H1 (cell line): ENCODE data around the gene THUMPD3. TPM values are rescaled to one million over a fixed set of nuclear protein-coding genes. Genes with fewer than 3 reads are reported as not detected.

Experiments
- HDAC6 ChIP-seq: IDR thresholded peaks from one replicate; pipeline ENCODE4 v1.7.1; 2012; ENCODE audit warnings: low read depth, mild to moderate bottlenecking, inconsistent platforms, low read length, moderate library complexity
- KDM5A ChIP-seq: fragments of 200-600 bp; IDR thresholded peaks from 2 replicates; pipeline ENCODE4 v1.7.1; 2012; ENCODE audit warnings: mild to moderate bottlenecking, low read length, inconsistent platforms, mixed read lengths
- NANOG ChIP-seq: IDR thresholded peaks from 2 replicates; pipeline ENCODE4 v1.6.1; 2011; ENCODE audit warnings: low read length, low read depth, mild to moderate bottlenecking, inconsistent platforms; ENCODE audit not compliant: insufficient read depth, poor library complexity, severe bottlenecking
- SAP30 ChIP-seq: fragments of 300-600 bp; sonication (generic); IDR thresholded peaks from 2 replicates; pipeline ENCODE4 v1.7.1; 2012; ENCODE audit warnings: low read length, moderate library complexity, mild to moderate bottlenecking, inconsistent platforms; ENCODE audit not compliant: insufficient read depth, insufficient replicate concordance
- polyA plus RNA-seq, 7 experiments: library from polyadenylated mRNA; depleted of rRNA in 3 of 7; stranded (reverse) in 5 of 7; unstranded in 2 of 7; fragments of >200 nt in 5 of 7; fragments of 200-250 nt in 2 of 7; gene quantifications; 1 replicate in 5 of 7; 2 replicates in 1 of 7; 4 replicates in 1 of 7; pipeline versions ENCODE4 v1.2.1 to v1.2.3, GENCODE V29; 2011 to 2013; ENCODE audit warnings: missing spikeins in 2 of 7, mixed read lengths in 2 of 7
- total RNA-seq: library from RNA; stranded (reverse); fragmentation: NEBNext Ultra II Directional; extraction: Animal tissue kit (Norgen Biotek cat#: 25700); gene quantifications from 2 replicates; pipeline ENCODE4 v1.2.1, GENCODE V29; 2021
- TF ChIP-seq, protein P1 (sequence below), 3 experiments: IDR thresholded peaks; 1 replicate in 2 of 3; 2 replicates in 1 of 3; pipeline versions ENCODE4 v1.5.1 to v1.6.1; 2011; ENCODE audit warnings: low read length in 3 of 3, mild to moderate bottlenecking in 3 of 3, inconsistent platforms in 2 of 3, low read depth in 1 of 3, moderate library complexity in 1 of 3; ENCODE audit not compliant: insufficient read depth in 1 of 3; ENCODE audit errors: control extremely low read depth in 1 of 3

Gene THUMPD3
- total and polyA plus RNA-seq, 2 of the 8 experiments (the other 6 are each of a cell fraction or from before 2014, with no cell fraction given): 26.7 to 68.9 TPM

DNA sequence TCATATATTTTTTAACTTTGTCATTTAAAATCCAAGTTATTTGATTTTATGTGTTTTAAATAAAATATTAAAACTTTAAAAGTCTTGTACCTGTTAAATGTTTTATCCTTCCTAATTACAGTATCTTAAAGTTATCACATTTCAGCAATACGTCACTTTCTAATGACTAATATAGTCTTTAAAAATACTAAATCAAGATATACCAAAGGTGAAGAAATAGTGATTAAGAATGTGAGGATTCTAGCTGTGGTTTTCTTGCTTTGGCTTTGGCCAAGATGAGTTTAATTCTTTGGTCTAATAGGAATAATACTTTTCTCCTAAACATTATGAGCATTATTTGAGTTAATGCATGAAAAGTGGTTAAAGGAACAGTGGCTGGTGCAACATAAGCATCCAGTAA is 48.4 kb downstream of the THUMPD3 start (continued):
- no peak for TF ChIP-seq KDM5A
- TF ChIP-seq NANOG: no peak
- TF ChIP-seq, protein P1, sequence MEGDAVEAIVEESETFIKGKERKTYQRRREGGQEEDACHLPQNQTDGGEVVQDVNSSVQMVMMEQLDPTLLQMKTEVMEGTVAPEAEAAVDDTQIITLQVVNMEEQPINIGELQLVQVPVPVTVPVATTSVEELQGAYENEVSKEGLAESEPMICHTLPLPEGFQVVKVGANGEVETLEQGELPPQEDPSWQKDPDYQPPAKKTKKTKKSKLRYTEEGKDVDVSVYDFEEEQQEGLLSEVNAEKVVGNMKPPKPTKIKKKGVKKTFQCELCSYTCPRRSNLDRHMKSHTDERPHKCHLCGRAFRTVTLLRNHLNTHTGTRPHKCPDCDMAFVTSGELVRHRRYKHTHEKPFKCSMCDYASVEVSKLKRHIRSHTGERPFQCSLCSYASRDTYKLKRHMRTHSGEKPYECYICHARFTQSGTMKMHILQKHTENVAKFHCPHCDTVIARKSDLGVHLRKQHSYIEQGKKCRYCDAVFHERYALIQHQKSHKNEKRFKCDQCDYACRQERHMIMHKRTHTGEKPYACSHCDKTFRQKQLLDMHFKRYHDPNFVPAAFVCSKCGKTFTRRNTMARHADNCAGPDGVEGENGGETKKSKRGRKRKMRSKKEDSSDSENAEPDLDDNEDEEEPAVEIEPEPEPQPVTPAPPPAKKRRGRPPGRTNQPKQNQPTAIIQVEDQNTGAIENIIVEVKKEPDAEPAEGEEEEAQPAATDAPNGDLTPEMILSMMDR (IDR thresholded peaks at IDR 0.05; ENCODE audit: control extremely low read depth in 1 of 3, insufficient read depth in 1 of 3, low read depth in 1 of 3, low read length in 3 of 3): no peak
- TF ChIP-seq SAP30: no peak
- TF ChIP-seq HDAC6: no peak
